ENCODE measurements around the gene MOB1B. TPM values are rescaled to one million over a fixed set of nuclear protein-coding genes. Genes with fewer than 3 reads are reported as not detected.
"Not testable (repeated sequence)": the region's sequence is repeated elsewhere in the genome, so short reads cannot be mapped to it uniquely, and the experiment has no call there.

The MOB1B gene
- total RNA-seq, 1 donor from 2014 or later = 22.0 TPM

GRCh38 chr4:70996018-70996360, 93.8 kb downstream of the MOB1B start:
- DNase-seq (no peak), ATAC-seq (ENCODE audit: poor library complexity) (no peak)
- intact Hi-C loops (cut with DNase I) = loop anchor here (10.0 kb wide), 2 partner anchors 111 to 341 kb away; no protein-coding TSS in a partner anchor

GRCh38 chr4:70997036-70997435, 94.9 kb downstream of the MOB1B start:
- DNase-seq (no peak), ATAC-seq (ENCODE audit: poor library complexity) (no peak)
- intact Hi-C loops (cut with DNase I) = loop anchor here (10.0 kb wide), 2 partner anchors 112 to 342 kb away; no protein-coding TSS in a partner anchor

GRCh38 chr4:70997546-70997945, 95.4 kb downstream of the MOB1B start:
- DNase-seq (no peak), ATAC-seq (ENCODE audit: poor library complexity) (no peak)
- intact Hi-C loops (cut with DNase I) = loop anchor here (10.0 kb wide), 2 partner anchors 113 to 343 kb away; no protein-coding TSS in a partner anchor

GRCh38 chr4:70999639-71000038, 97.5 kb downstream of the MOB1B start:
- not testable (repeated sequence) for DNase-seq; ATAC-seq (ENCODE audit: poor library complexity)
- intact Hi-C loops (cut with DNase I) = loop anchor here (10.0 kb wide), 2 partner anchors 115 to 345 kb away; no protein-coding TSS in a partner anchor

DNA sequence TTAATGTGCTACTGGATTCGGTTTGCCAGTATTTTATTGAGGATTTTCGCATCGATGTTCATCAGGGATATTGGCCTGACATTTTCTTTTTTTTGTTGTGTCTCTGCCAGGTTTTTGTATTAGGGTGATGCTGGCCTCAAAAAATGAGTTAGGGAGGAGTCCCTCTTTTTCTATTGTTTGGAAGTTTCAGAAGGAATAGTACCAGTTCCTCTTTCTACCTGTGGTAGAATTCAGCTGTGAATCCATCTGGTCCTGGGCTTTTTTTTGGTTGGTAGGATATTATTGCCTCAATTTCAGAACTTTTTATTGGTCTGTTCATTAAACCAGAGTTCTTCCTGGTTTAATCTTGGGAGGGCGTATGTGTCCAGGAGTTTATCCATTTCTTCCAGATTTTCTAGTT, 99.2 kb downstream of the MOB1B start:
- intact Hi-C loops (cut with DNase I); DNase-seq; ATAC-seq (ENCODE audit: poor library complexity): not testable (repeated sequence)

GRCh38 chr4:71004281-71004851, 102.2 kb downstream of the MOB1B start:
- peak; percentile 36 for DNase-seq
- intact Hi-C loops (cut with DNase I) = no loop called here
- ATAC-seq (ENCODE audit: poor library complexity) = no peak

DNA sequence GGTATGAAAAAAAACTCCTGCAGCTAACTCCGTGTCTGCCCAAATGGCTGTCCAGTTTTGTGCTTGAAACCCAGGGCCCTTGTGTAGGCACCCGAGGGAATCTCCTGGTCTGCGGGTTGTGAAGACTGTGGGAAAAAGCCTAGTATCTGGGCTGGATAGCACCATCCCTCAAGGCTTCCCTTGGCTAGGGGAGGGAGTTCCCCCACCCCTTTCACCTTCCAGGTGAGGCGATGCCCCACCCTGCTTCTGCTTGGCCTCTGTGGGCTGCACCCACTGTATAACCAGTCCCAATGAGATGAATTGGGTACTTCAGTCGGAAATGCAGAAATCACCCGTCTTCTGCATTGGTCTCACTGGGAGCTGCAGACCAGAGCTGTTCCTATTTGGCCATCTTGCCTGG, 102.9 kb downstream of the MOB1B start:
- ATAC-seq (ENCODE audit: poor library complexity); DNase-seq; intact Hi-C loops (cut with DNase I): not testable (repeated sequence)

DNA sequence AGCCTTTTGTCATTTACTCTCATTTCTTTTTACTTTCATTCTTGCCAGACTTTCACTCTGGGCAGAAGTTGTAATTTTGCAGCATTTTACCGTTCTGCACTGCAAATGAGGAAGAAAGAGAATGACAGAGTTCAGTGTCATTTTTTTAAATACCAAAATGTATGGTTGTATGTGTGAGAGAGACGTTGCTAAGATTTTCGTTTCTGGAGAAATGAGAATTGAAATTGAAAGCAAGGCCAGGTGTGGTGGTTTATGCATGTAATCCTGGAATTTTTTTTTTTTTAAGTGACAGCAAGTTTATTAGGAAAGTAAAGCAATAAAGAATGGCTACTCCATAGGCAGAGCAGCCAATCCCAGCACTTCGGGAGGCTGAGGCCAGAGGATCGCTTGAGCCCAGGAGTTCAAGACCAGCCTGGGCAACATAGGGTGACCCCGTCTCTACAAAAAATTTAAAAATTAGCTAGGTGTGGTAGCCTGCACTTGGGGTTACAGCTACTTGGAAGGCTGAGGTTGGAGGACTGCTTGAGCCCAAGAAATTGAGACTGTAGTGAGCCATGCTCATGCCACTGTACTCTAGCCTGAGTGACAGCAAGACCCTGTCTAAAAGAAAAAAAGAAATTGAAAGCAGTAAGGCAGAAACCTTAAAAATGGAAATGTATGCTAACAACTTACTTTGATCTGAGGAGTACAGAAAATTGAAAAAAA, 104.2 kb downstream of the MOB1B start:
- ATAC-seq (ENCODE audit: poor library complexity) (no peak), DNase-seq (no peak)
- intact Hi-C loops (cut with DNase I) = no loop called here

- DNase-seq = no peak
- intact Hi-C loops (cut with DNase I) = no loop called here
- no peak for ATAC-seq (ENCODE audit: poor library complexity)
These were observed 106.0 kb downstream of the MOB1B start for GRCh38 chr4:71008196-71008595.

GRCh38 chr4:71009086-71009485, 106.9 kb downstream of the MOB1B start:
- ATAC-seq (ENCODE audit: poor library complexity) (no peak), DNase-seq (no peak)
- intact Hi-C loops (cut with DNase I) = no loop called here

GRCh38 chr4:71009890-71010588, 107.9 kb downstream of the MOB1B start:
- ATAC-seq (ENCODE audit: poor library complexity) (peak; percentile 67), DNase-seq (no peak)
- intact Hi-C loops (cut with DNase I) = no loop called here

DNA sequence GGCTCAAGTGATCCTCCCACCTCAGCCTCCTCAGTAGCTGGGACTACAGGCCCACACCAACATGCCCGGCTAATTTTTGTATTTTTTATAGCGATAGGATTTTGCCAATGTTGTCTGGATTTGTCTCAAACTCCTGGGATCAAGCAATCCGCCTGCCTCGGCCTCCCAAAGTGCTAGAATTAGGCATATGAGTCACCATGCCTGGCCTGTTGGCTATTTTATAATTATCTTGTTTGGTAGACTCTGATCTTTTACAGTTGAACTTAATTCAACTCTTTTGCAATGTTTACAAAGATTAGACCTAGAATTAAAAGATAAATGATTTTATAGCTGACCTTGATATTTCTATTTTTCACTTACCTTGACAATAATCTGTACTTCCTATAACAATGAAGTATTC, 109.3 kb downstream of the MOB1B start:
- intact Hi-C loops (cut with DNase I) = no loop called here
- DNase-seq = no peak
- ATAC-seq (ENCODE audit: poor library complexity) = no peak

DNA sequence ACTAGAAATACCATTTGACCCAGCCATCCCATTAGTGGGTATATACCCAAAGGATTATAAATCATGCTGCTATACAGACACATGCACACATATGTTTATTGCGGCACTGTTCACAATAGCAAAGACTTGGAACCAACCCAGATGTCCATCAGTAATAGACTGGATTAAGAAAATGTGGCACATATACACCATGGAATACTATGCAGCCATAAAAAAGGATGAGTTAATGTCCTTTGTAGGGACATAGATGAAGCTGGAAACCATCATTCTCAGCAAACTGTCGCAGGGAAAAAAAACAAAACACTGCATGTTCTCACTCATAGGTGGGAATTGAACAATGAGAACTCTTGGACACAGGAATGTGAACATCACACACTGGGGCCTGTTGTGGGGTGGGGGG, 115.2 kb downstream of the MOB1B start:
- intact Hi-C loops (cut with DNase I); ATAC-seq (ENCODE audit: poor library complexity): not testable (repeated sequence)

GRCh38 chr4:71020611-71021010, 118.4 kb downstream of the MOB1B start:
- no peak for DNase-seq
- ATAC-seq (ENCODE audit: poor library complexity) = no peak
- intact Hi-C loops (cut with DNase I) = no loop called here

More for the DNA sequence above, 115.2 kb downstream of the MOB1B start:
- DNase-seq = not testable (repeated sequence)

- intact Hi-C loops (cut with DNase I) = no loop called here
- ATAC-seq (ENCODE audit: poor library complexity) (no peak), DNase-seq (no peak)
These were observed 123.5 kb downstream of the MOB1B start for GRCh38 chr4:71025654-71026053.

- intact Hi-C loops (cut with DNase I) = no loop called here
- ATAC-seq (ENCODE audit: poor library complexity) (peak; percentile 88), DNase-seq (no peak)
These were observed 123.9 kb downstream of the MOB1B start for GRCh38 chr4:71026086-71026485.

- intact Hi-C loops (cut with DNase I) = no loop called here
- no peak for DNase-seq
- ATAC-seq (ENCODE audit: poor library complexity) = no peak
These were observed 125.4 kb downstream of the MOB1B start for GRCh38 chr4:71027611-71028010.

DNA sequence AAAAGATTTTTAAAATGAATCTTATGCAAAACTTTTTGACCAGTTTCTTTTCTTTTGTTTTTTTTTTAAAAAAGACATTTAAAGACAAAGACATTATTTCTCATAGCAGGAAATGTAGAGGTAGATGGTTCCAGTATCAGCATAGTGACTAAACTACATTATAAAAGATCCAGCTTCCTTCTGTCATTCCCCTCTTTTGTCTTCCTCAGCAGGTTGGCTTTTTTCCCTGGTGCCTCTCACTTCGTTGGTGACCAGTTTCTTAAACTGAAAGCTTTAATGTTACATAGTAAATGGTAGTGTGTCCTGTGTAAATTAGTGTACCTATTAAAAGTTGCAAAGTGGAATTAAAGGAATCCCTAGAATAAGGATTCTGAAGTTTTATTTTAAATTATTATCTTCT, 127.3 kb downstream of the MOB1B start:
- intact Hi-C loops (cut with DNase I) = no loop called here
- DNase-seq (no peak), ATAC-seq (ENCODE audit: poor library complexity) (no peak)

GRCh38 chr4:71032106-71032505, 129.9 kb downstream of the MOB1B start:
- intact Hi-C loops (cut with DNase I); DNase-seq; ATAC-seq (ENCODE audit: poor library complexity): not testable (repeated sequence)
